ENCODE data around the gene REEP6.
A peak's percentile ranks its signal among the peaks of the same experiment; 100 is the strongest.
"Not testable (repeated sequence)": the region's sequence is repeated elsewhere in the genome, so short reads cannot be mapped to it uniquely, and the experiment has no call there.

Gene REEP6

GRCh38 chr19:1470055-1470304 is 21.0 kb upstream of the REEP6 start:
- H3K36me3 ChIP-seq (ENCODE audit: insufficient read depth, low read length), result no peaks in the 10 kb centered on the region
- no peaks in the 10 kb centered on the region for H3K9me3 ChIP-seq (replicated peaks; ENCODE audit: low read length)
- H3K9ac ChIP-seq (ENCODE audit: low read depth, low read length), result peak overlapping the region; percentile 13
- H3K4me2 ChIP-seq (ENCODE audit: low read length), result peak overlapping the region; percentile 81
- peak overlapping the region; percentile 47 for H3K4me3 ChIP-seq (ENCODE audit: low read length)
- H3K4me1 ChIP-seq (ENCODE audit: control insufficient read depth, insufficient read depth, low read length), result peaks cover 37% of the 10 kb centered on the region
- peaks cover 50% of the 10 kb centered on the region for H3K27me3 ChIP-seq (ENCODE audit: control insufficient read depth, insufficient read depth, low read length)

GRCh38 chr19:1470305-1471009 is 20.5 kb upstream of the REEP6 start:
- peak overlapping the region; percentile 13 for H3K9ac ChIP-seq (ENCODE audit: low read depth, low read length)
- H3K4me2 ChIP-seq (ENCODE audit: low read length), result peak overlapping the region; percentile 81
- H3K4me3 ChIP-seq (ENCODE audit: low read length), result peak overlapping the region; percentile 47
- peaks cover 50% of the 10 kb centered on the region for H3K27me3 ChIP-seq (ENCODE audit: control insufficient read depth, insufficient read depth, low read length)
- H3K36me3 ChIP-seq (ENCODE audit: insufficient read depth, low read length), result no peaks in the 10 kb centered on the region
- no peaks in the 10 kb centered on the region for H3K9me3 ChIP-seq (replicated peaks; ENCODE audit: low read length)
- H3K4me1 ChIP-seq (ENCODE audit: control insufficient read depth, insufficient read depth, low read length), result peaks cover 36% of the 10 kb centered on the region

GRCh38 chr19:1471010-1471514 is 19.9 kb upstream of the REEP6 start:
- Histone ChIP-seq H3K36me3 (ENCODE audit: insufficient read depth, low read length) (peaks cover under 1% of the 10 kb centered on the region), H3K9ac (ENCODE audit: low read depth, low read length) (no peak overlapping the region), H3K4me1 (ENCODE audit: control insufficient read depth, insufficient read depth, low read length) (peaks cover 31% of the 10 kb centered on the region), H3K27me3 (ENCODE audit: control insufficient read depth, insufficient read depth, low read length) (peaks cover 50% of the 10 kb centered on the region), H3K4me2 (ENCODE audit: low read length) (peak overlapping the region; percentile 81), H3K9me3 (replicated peaks; ENCODE audit: low read length) (no peaks in the 10 kb centered on the region), H3K4me3 (ENCODE audit: low read length) (peak overlapping the region; percentile 47)

GRCh38 chr19:1471515-1472160 is 19.3 kb upstream of the REEP6 start:
- Histone ChIP-seq H3K4me2 (ENCODE audit: low read length) (peak overlapping the region; percentile 81), H3K36me3 (ENCODE audit: insufficient read depth, low read length) (peaks cover 4% of the 10 kb centered on the region), H3K27me3 (ENCODE audit: control insufficient read depth, insufficient read depth, low read length) (peaks cover 48% of the 10 kb centered on the region), H3K9ac (ENCODE audit: low read depth, low read length) (no peak overlapping the region), H3K4me1 (ENCODE audit: control insufficient read depth, insufficient read depth, low read length) (peaks cover 30% of the 10 kb centered on the region), H3K9me3 (replicated peaks; ENCODE audit: low read length) (no peaks in the 10 kb centered on the region), H3K4me3 (ENCODE audit: low read length) (no peak overlapping the region)

- Histone ChIP-seq H3K9ac (ENCODE audit: low read depth, low read length) (no peak overlapping the region), H3K27me3 (ENCODE audit: control insufficient read depth, insufficient read depth, low read length) (peaks cover 44% of the 10 kb centered on the region), H3K4me1 (ENCODE audit: control insufficient read depth, insufficient read depth, low read length) (peaks cover 30% of the 10 kb centered on the region), H3K9me3 (replicated peaks; ENCODE audit: low read length) (no peaks in the 10 kb centered on the region), H3K36me3 (ENCODE audit: insufficient read depth, low read length) (peaks cover 8% of the 10 kb centered on the region), H3K4me3 (ENCODE audit: low read length) (no peak overlapping the region), H3K4me2 (ENCODE audit: low read length) (no peak overlapping the region)
Observed at GRCh38 chr19:1472231-1473084, 18.5 kb upstream of the REEP6 start.

- no peaks in the 10 kb centered on the region for H3K9me3 ChIP-seq (replicated peaks; ENCODE audit: low read length)
- H3K27me3 ChIP-seq (ENCODE audit: control insufficient read depth, insufficient read depth, low read length), result peaks cover 41% of the 10 kb centered on the region
- no peak overlapping the region for H3K4me3 ChIP-seq (ENCODE audit: low read length)
- H3K4me1 ChIP-seq (ENCODE audit: control insufficient read depth, insufficient read depth, low read length), result peaks cover 27% of the 10 kb centered on the region
- H3K9ac ChIP-seq (ENCODE audit: low read depth, low read length), result no peak overlapping the region
- H3K4me2 ChIP-seq (ENCODE audit: low read length), result no peak overlapping the region
- H3K36me3 ChIP-seq (ENCODE audit: insufficient read depth, low read length), result peaks cover 8% of the 10 kb centered on the region
Observed at GRCh38 chr19:1473085-1473851, 17.7 kb upstream of the REEP6 start.

GRCh38 chr19:1474011-1474764 is 16.8 kb upstream of the REEP6 start:
- peaks cover 38% of the 10 kb centered on the region for H3K27me3 ChIP-seq (ENCODE audit: control insufficient read depth, insufficient read depth, low read length)
- no peak overlapping the region for H3K9ac ChIP-seq (ENCODE audit: low read depth, low read length)
- no peaks in the 10 kb centered on the region for H3K9me3 ChIP-seq (replicated peaks; ENCODE audit: low read length)
- no peak overlapping the region for H3K4me3 ChIP-seq (ENCODE audit: low read length)
- peaks cover 8% of the 10 kb centered on the region for H3K36me3 ChIP-seq (ENCODE audit: insufficient read depth, low read length)
- H3K4me2 ChIP-seq (ENCODE audit: low read length), result no peak overlapping the region
- peaks cover 25% of the 10 kb centered on the region for H3K4me1 ChIP-seq (ENCODE audit: control insufficient read depth, insufficient read depth, low read length)

GRCh38 chr19:1474765-1475351 is 16.1 kb upstream of the REEP6 start:
- H3K36me3 ChIP-seq (ENCODE audit: insufficient read depth, low read length), result peaks cover 8% of the 10 kb centered on the region
- H3K4me2 ChIP-seq (ENCODE audit: low read length), result no peak overlapping the region
- H3K9ac ChIP-seq (ENCODE audit: low read depth, low read length), result no peak overlapping the region
- H3K4me3 ChIP-seq (ENCODE audit: low read length), result no peak overlapping the region
- H3K4me1 ChIP-seq (ENCODE audit: control insufficient read depth, insufficient read depth, low read length), result peaks cover 20% of the 10 kb centered on the region
- H3K9me3 ChIP-seq (replicated peaks; ENCODE audit: low read length), result no peaks in the 10 kb centered on the region
- H3K27me3 ChIP-seq (ENCODE audit: control insufficient read depth, insufficient read depth, low read length), result peaks cover 37% of the 10 kb centered on the region

GRCh38 chr19:1475751-1476437 is 15.1 kb upstream of the REEP6 start:
- H3K36me3 ChIP-seq (ENCODE audit: insufficient read depth, low read length), result peaks cover 8% of the 10 kb centered on the region
- no peak overlapping the region for H3K9ac ChIP-seq (ENCODE audit: low read depth, low read length)

GRCh38 chr19:1477056-1477455 is 13.9 kb upstream of the REEP6 start:
- peaks cover 15% of the 10 kb centered on the region for H3K27me3 ChIP-seq (ENCODE audit: control insufficient read depth, insufficient read depth, low read length)
- not testable (repeated sequence) for H3K9me3 ChIP-seq (replicated peaks; ENCODE audit: low read length); H3K4me2 ChIP-seq (ENCODE audit: low read length); H3K9ac ChIP-seq (ENCODE audit: low read depth, low read length); H3K4me3 ChIP-seq (ENCODE audit: low read length); H3K36me3 ChIP-seq (ENCODE audit: insufficient read depth, low read length); H3K4me1 ChIP-seq (ENCODE audit: control insufficient read depth, insufficient read depth, low read length)

More at GRCh38 chr19:1475751-1476437, 15.1 kb upstream of the REEP6 start:
- no peak overlapping the region for H3K4me2 ChIP-seq (ENCODE audit: low read length)
- H3K4me3 ChIP-seq (ENCODE audit: low read length), result no peak overlapping the region
- H3K9me3 ChIP-seq (replicated peaks; ENCODE audit: low read length), result no peaks in the 10 kb centered on the region
- H3K4me1 ChIP-seq (ENCODE audit: control insufficient read depth, insufficient read depth, low read length), result peaks cover 10% of the 10 kb centered on the region
- H3K27me3 ChIP-seq (ENCODE audit: control insufficient read depth, insufficient read depth, low read length), result peaks cover 26% of the 10 kb centered on the region
